Right forelimb (tissue), 1 donor: ENCODE data around the gene MPV17L2.
"Not testable (repeated sequence)": the region's sequence is repeated elsewhere in the genome, so short reads cannot be mapped to it uniquely, and the experiment has no call there.

Source experiments
- DNase-seq: peaks from one replicate; pipeline ENCODE4 v3.0.0-alpha.2; 2018

The MPV17L2 gene

DNA sequence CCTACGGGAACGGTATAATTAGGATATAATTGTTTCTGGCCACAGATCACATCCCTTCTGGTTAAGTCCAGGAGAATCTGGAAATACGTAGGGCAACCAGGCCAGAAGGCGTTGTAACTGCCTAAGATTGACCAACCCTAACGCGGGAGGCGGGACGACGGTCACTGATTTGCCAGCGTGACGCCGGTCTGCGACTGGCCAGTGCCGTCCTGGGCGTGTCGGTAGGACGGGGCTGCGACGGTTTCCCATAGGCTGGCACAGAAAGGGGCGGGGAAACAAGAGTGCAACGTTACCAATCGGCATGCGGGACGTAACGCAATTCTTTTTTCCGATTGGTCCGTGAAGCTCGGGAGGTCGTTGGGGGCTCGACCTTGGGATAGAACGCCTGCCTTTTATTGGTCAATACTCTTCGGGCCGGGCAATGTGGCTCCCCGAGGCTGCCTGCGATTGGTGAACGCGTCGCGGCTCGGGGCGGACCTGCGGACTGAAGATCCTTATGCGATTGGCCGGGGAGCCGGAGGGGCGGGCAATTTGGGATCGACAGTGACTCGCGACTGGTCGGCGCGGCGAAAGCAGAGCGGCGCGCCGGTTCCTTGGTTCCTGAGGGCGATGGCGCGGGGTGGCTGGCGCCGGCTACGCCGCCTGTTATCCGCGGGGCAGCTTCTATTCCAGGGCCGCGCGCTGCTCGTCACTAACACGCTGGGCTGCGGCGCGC lies at the start of gene MPV17L2:
Gene MPV17L2 (plus strand): TSS at position 546 of the 715 bp plus-strand sequence. CDS start 64 bp downstream, at position 610.
- DNase-seq, result peak; percentile 99

- no peak for DNase-seq
Measured at GRCh38 chr19:18143902-18144301, 49.1 kb upstream of the MPV17L2 start.

DNA sequence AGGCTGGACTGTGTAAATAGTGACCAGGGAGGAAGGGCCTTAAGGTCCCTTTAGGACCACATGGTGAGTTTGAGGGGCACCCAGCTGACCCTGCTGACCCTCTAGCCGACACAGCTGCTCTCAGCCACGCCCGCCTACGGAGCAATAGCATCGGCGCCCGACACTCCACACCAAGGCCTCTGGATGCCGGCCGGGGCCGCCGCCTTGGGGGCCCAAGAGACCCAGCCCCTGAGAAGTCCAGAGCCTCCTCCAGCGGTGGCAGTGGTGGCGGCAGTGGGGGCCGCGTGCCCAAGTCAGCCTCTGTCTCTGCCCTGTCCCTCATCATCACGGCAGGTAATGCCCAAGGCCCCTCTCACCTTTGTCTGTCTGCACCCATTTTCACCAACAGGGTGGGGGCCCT lies 48.7 kb upstream of the MPV17L2 start:
- no peak for DNase-seq

DNA sequence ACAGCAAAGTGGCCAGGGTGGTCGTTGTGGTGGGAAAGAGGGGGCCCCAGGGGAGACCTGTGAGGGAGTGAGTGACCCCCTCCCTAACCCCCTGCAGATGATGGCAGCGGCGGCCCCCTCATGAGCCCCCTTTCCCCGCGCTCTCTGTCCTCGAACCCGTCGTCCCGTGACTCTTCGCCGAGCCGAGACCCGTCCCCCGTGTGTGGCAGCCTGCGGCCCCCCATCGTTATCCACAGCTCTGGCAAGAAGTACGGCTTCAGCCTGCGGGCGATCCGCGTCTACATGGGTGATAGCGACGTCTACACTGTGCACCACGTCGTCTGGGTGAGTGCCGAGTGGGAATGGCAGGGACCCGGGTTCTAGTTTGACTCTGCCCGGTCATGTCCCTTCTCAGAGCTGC lies 48.1 kb upstream of the MPV17L2 start:
- DNase-seq, result no peak

DNA sequence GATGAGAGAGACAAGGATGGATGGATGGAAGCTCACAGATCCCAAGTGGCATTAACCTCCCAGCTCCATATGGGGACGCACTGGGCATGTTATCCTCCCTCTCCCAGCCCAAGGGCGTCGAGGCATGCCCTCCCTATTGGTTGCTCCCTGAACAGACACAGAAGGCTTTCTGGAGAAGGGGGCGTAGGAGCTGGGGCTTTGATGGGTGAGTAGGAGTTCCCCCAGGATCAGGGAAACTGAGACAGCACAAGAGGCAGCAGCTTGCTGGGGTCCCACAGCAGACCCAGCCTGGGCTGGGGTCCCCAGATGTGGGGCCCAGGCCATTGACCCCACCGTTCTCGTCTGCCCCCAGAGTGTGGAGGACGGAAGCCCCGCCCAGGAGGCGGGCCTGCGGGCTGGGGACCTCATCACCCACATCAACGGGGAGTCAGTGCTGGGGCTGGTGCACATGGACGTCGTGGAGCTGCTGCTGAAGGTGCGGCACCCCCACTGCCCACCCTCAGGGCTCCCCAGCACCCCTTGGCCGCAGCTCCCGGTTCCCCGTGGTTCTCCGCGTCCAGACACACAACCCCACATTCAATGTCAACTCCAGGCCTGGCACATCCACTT lies 47.5 kb upstream of the MPV17L2 start:
- no peak for DNase-seq

DNA sequence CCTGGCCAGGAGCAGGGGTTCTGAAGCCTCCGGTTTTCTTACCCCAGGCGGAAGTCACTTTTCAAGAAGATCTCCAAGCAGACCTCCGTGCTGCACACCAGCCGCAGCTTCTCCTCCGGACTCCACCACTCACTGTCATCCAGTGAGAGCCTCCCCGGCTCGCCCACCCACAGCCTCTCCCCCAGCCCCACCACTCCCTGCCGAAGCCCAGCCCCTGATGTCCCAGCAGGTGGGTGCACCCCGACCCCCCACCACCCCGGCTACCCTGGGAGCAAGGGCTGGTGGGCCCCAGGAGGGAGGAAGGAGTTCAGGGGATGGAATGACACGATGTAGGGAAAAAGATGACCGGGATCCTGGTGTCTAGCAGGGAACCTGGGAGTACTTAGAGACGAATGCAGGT lies 45.6 kb upstream of the MPV17L2 start:
- no peak for DNase-seq

DNA sequence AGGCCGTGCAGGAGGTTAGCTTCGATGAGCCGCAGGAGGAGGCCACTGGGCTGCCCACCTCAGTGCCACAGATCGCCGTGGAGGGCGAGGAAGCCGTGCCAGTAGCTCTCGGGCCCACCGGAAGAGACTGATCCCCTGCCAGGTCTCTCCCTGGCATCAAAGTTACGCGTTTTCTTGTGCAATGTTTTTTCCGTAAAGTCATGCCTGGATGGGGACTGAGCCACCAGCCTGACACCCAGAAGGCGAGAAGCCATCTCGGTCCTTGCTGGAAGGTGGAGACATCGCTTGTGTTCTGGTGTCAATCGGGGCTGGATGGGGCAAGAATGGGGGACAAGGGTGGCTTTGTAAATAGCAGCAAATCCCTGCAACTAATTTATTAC lies 43.4 kb upstream of the MPV17L2 start:
- DNase-seq, result no peak

DNA sequence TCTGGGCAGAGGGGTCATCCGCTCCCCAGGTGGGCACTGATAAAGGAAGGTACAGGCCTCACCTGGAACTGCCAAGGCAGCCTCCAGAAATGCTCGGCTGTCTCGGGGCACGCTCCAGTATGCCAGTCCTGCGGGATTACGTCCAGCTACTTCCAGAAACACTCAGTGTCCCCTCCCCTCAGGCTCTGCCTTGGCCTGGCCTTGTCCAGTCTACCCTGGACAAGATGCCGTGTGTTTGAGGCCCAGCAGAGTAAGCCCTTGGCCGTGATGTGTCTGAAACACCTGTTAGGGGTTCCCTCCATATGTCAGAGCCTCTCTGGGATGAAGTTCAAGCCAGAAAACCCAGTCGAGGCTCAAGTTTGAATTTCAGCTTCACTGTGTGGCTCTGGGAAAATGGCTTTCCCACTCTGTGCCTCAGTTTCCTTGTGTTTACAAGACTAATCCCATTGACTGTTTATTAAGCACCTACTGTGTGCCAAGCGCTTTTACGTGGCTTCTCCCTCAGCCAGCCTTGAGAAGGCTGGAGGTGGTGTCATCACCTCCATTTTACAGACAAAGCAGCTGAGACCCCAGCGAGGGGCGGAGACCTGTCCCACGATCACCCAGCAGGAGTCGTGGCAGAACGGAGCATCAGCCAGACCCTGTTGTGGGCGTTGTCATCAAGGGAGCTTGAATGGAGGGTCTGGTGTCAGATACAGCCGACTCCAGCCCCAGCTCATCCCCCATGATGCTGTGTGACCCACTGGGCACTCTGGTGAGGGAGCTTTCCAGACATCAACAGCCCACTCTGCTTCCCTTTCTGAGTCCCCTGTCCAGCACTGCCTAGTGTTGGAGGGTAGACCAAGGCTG lies 42.0 kb upstream of the MPV17L2 start:
- DNase-seq, result no peak

DNA sequence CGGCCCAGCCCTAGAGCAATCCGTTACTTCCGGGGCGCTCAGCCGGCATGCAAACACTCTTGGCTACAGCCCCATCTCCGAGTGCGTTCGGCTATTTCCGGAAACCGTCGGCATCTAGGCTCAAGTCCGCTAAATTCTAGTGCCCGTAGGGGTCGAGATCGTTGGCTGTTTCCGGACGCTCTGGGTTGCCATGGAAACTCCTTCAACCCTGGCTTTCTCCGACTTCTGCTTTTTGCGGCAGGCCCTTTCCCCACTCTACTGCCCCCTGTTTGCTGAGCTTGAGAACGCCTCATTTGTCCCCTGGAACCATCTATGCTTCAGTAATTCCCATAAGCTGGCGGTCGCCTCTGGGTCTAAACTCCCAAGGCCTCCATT lies 40.6 kb upstream of the MPV17L2 start:
- DNase-seq, result peak; percentile 93

DNA sequence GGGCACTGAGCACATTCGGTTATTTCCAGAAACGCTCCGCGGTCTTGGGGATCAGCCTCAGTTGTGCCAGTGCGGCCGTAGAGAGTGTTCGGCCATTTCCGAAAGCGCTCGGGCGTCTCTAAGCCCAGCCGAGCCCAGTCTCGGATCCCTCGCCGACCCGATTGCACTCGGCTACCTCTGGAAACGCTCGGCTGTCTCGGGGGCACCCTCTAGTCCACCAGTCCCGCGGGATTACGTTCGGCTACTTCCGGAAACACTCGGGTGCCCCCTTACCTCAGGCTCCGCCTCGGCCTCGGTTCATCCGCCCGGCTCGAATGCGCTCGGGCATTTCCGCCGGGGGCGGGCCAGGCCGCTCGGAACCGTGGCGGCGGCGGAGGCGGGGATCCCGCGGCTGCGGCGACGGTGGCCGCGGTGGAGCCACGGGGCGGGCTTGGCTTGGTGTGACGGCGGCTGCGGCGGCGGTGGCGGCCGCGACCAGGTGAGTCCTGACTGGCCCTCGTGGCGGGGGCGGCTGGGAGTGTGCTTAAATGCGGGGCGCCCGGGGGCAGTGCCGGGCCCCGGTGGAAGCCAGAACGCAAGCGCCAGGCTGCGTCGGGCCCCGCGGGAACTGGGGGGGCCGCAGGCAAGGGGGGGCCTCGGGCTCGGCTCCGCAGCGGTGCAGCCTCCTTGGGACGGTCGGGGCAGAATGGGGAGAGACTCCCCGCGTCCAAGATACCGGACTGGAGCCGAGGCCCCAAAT lies 40.0 kb upstream of the MPV17L2 start, which contains the start of gene PIK3R2:
Gene PIK3R2 (plus strand): TSS at position 347 of the 739 bp plus-strand sequence. CDS start 2,717 bp downstream, outside the sequence.
- peak; percentile 99 for DNase-seq

DNA sequence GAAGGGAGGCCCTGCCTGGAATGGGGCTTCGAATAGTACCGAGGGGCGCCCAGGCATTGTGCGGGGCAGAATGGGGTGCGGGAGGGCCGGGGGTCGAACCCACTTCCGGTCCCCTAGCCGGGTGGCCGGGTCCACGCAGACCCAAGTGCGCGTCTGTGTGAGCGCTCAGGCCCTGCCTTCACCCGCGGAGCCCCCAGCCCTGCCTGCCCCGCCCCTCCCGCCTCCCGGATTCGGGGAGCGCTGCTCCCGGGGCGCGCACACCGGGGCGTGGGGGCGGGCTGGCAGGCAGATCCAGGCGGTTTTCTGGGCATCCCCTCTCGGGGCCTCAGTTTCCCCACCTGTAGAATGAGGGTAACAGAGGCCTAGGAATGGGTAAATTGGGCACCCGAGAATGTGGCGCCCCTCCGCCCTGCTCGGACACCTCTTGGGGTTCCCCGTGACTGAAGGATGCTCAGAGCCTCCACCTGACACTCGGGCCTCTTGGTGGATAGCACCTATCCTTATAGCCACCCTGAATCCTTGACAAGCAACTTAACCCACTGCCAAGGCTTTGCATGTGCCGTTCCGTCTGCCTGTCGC lies 39.4 kb upstream of the MPV17L2 start:
- no peak for DNase-seq

DNA sequence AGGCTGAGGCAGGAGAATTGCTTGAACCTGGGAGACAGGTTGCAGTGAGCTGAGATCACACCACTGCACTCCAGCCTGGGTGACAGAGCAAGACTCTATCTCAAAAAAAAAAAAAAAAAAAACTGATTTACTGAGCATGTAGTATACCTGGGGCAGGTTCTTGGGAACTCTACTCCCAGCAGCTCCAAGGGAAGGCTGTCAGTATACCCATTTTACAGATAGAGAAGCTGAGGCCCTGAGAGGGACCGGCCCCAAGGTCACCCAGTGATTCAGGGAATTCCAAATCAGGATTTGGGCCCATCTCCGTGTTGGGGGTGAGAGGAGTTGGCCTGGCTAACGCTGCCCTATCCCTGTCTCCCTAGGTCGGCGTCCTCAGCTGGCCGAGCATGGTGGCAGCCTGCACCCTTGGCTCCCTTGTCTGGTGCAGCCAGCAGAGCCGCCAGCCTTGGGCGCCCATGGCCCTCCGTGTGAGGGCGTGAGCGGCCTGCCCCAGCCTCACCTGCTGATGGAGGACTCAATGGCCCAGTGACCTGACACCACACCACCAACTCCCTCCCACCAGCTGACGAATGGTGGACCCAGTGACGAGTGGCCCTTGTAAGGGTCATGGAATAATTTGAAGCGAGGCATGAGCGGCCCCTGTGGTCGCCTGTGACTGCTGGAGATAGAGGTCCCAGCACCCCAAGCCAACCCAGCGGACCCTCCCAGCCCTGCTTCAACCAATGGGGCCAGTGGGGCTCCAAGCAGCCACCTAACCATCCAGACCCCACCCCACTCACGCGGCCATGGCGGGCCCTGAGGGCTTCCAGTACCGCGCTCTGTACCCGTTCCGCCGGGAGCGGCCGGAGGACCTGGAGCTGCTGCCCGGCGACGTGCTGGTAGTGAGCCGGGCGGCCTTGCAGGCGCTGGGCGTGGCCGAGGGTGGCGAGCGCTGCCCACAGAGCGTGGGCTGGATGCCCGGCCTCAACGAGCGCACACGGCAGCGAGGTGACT lies 37.6 kb upstream of the MPV17L2 start:
- DNase-seq, result no peak

DNA sequence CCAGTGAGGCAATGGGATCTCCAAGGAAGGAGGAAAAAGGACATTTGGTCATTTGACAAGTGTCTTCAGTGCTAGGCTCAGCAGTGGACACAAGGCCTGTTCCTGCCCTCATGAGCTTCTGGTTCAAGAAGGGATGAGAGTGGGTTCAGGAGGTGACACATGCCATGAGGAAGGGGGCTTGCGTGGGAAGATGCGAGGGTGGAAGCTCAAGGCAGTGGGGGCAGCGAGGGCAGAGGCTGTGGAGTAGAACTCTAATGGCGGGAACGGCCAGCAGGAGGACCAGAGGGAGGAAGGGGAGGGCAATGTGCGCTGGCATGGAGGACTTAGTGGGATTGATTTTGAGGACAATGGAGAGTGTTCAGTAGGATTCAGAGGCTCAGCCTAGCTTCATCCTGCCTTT lies 36.8 kb upstream of the MPV17L2 start:
- no peak for DNase-seq

GRCh38 chr19:18156841-18157464 lies 36.1 kb upstream of the MPV17L2 start:
- DNase-seq, result peak; percentile 87

- peak; percentile 77 for DNase-seq
Measured at GRCh38 chr19:18157465-18158063, 35.5 kb upstream of the MPV17L2 start.

- no peak for DNase-seq
Measured at GRCh38 chr19:18158467-18158866, 34.6 kb upstream of the MPV17L2 start.

DNA sequence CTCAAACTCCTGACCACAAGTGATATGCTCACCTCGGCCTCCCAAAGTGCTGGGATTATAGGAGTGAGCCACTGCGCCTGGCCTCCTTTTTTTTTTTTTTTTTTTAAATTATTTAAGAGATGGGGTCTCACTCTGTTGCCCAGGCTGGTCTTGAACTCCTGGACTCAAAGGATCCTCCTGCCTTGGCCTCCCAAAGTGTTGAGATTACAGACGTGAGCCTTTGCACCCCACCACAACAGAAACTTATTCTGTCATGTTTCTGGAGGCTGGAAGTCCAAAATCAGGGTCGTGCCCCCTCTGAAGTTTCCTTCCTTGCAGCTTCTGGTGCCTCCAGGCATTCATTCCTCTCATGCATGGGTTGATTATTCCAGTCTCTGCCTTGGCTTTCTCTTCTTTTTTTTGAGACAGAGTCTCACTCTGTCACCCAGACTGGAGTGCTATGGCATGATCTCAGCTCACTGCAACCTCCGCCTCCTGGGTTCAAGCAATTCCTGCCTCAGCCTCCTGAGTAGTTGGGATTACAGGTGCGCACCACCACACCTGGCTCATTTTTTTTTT lies 33.9 kb upstream of the MPV17L2 start:
- DNase-seq, result not testable (repeated sequence)

- DNase-seq, result no peak
Measured at GRCh38 chr19:18159810-18160209, 33.2 kb upstream of the MPV17L2 start.

DNA sequence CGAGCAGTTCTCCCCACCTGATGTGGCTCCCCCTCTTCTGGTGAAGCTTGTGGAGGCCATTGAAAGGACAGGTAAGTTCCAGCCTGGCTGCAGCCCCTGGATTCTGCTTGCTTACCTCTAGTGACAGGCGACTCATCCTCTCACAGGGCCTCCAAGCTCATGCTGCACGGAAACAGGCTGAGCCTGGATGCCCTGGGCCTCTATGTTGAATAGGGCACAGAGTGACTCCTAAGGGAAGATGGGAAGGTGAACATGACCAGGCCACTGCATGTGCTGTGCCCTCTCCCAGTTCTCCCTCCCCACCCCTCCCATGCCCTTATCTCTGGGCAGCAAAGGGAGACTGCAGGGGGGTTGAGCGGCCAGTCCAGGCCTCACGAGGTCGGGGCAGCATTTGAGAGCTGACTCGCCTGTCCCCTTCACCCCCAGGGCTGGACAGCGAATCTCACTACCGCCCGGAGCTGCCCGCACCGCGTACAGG lies 32.5 kb upstream of the MPV17L2 start:
- no peak for DNase-seq
